ENCODE data around the gene FBXO44.

DNA sequence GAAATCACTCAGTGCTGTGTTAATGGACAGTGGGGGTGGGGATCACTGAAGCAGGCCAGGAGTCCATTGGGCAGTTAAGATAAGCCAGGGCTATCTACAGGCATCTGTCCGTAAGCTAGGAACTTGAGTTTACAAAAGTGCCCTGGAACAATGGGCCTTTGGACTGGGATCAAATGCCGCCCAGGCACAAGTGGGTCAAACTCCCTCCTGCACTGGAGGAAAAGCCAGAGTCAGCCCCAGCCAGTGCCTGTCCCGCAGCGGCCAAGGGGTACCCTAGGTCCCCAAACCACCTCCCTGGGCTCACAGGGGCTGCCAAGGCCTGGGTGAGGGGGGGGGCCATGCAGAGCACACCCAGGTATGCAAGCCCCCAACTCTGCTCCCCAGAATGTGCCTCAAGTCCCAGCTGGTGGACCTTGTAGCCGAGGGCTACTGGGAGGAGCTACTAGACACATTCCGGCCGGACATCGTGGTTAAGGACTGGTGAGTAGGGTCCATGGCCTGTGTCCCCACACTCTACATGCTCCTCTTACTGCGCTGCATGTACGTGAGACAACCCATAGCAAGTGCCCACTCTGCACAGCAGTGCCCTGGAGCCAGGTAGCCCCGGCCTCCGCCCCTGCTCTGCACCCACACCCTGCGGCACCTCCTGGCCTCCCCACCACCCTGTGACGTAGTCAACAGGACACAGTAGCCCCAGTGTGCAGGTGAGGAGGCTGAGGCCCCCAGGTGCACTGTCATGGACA, 17.0 kb downstream of the FBXO44 start:
- no peak for TF ChIP-seq POLR2AphosphoS5 (IDR thresholded peaks at IDR 0.05)
- no peak for TF ChIP-seq POLR2A (IDR thresholded peaks at IDR 0.05)
- TF ChIP-seq CTCF (IDR thresholded peaks at IDR 0.05) = no peak
